Spleen (tissue), 11 donors: ENCODE data around the gene CASP6. TPM values are rescaled to one million over a fixed set of nuclear protein-coding genes. Genes with fewer than 3 reads are reported as not detected.
A peak's percentile ranks its signal among the peaks of the same experiment; 100 is the strongest.

Experiments
- DNase-seq: peaks from one replicate; pipeline ENCODE4 v3.0.0-alpha.2; 2020
- H3K27ac ChIP-seq, 8 donors: fragments of 200-600 bp; sonication (generic) in 7 of 8; 1 replicate in 4 of 8; 2 replicates in 4 of 8; pipeline versions ENCODE4 v1.5.0 to v1.8.0; 2016 to 2021; ENCODE audit warnings: inconsistent platforms in 4 of 8, mild to moderate bottlenecking in 4 of 8, moderate library complexity in 1 of 8
- H3K27me3 ChIP-seq, 7 donors: fragments of 200-600 bp; sonication (generic) in 6 of 7; replicated peaks in 1 of 7; 1 replicate in 4 of 7; 2 replicates in 3 of 7; pipeline versions ENCODE4 v1.5.0 to v1.8.0; 2016 to 2021; ENCODE audit warnings: inconsistent platforms in 3 of 7, mild to moderate bottlenecking in 1 of 7
- H3K36me3 ChIP-seq, 6 donors: fragments of 200-600 bp; sonication (generic) in 5 of 6; 1 replicate in 4 of 6; 2 replicates in 2 of 6; pipeline versions ENCODE4 v1.5.0 to v1.8.0; 2016 to 2021; ENCODE audit warnings: inconsistent platforms in 2 of 6
- H3K4me1 ChIP-seq, 6 donors: fragments of 200-600 bp; sonication (generic) in 5 of 6; 1 replicate in 3 of 6; 2 replicates in 3 of 6; pipeline versions ENCODE4 v1.5.0 to v1.8.0; 2016 to 2021; ENCODE audit warnings: inconsistent platforms in 3 of 6
- H3K4me3 ChIP-seq, 8 donors: fragments of 200-600 bp; sonication (generic) in 7 of 8; 1 replicate in 4 of 8; 2 replicates in 4 of 8; pipeline versions ENCODE4 v1.5.0 to v1.8.0; 2016 to 2021; ENCODE audit warnings: inconsistent platforms in 4 of 8, mild to moderate bottlenecking in 4 of 8, moderate library complexity in 2 of 8
- H3K9me3 ChIP-seq, 8 donors: fragments of 200-600 bp; sonication (generic) in 7 of 8; 1 replicate in 4 of 8; 2 replicates in 4 of 8; pipeline versions ENCODE4 v1.5.0 to v1.8.0; 2016 to 2021; ENCODE audit warnings: inconsistent platforms in 4 of 8
- POLR2A ChIP-seq, 3 donors: fragments of 450-650 bp; IDR thresholded peaks; one replicate each; pipeline ENCODE4 v1.5.1; 2017; ENCODE audit warnings: antibody characterized with exemption in 3 of 3, mild to moderate bottlenecking in 1 of 3
- POLR2AphosphoS5 ChIP-seq, 3 donors: sonication (generic); formaldehyde crosslinking; IDR thresholded peaks; one replicate each; pipeline ENCODE4 v1.5.1; 2017; ENCODE audit warnings: antibody characterized with exemption in 3 of 3
- WGBS, 5 donors: extraction: QIAGEN DNeasy Blood & Tissue Kit in 3 of 5; methylation state at CpG; one replicate each; pipeline versions ENCODE4 v1.1.5 to v1.1.7; 2013 to 2018; 5-methylcytosine and 5-hydroxymethylcytosine counted together
- intact Hi-C: fragments of 100-400 bp; cut with DNase I; formaldehyde crosslinking; loops from one replicate; pipeline ENCODE4 v1.15.0; 2023; ENCODE audit warnings: low total_unique reads
- polyA plus RNA-seq, 3 donors: library from polyadenylated mRNA; stranded (reverse); fragments of 200-250 nt; gene quantifications; one replicate each; pipeline ENCODE4 v1.2.1, GENCODE V29; 2013
- total RNA-seq, 7 donors: library from RNA; depleted of rRNA in 3 of 7; stranded (reverse); fragments of >200 nt in 3 of 7; fragmentation: NEBNext Ultra II Directional in 4 of 7; extraction: Animal tissue kit (Norgen Biotek cat#: 25700) in 4 of 7; gene quantifications; one replicate each; pipeline versions ENCODE4 v1.1.0 to v1.2.1, GENCODE V29; 2016 to 2021
- TF ChIP-seq, protein P1 (sequence below), 11 experiments: fragments of 200-600 bp in 7 of 11; fragments of 450-650 bp in 4 of 11; sonication (generic) in 4 of 11; IDR thresholded peaks in 8 of 11; conservative IDR thresholded peaks in 3 of 11; 1 replicate in 7 of 11; 2 replicates in 4 of 11; pipeline versions ENCODE4 v1.4.0 to v1.8.0; 2016 to 2021; ENCODE audit warnings: antibody characterized with exemption in 11 of 11, inconsistent platforms in 4 of 11, mild to moderate bottlenecking in 1 of 11
- donor health status: healthy with polysubstance abuse.
- donor health status: DM: no; HTN: no; CAD: no; lungs with moderate emphysema.
- donor health status: DM: no; HTN: no; CAD: no.
- donor health status: Bipolar disorder and iron deficiency.
- donor health status: healthy.
- donor health status: DM: no; HTN: no; CAD: no.
- donor health status: DM: yes; HTN: yes; CAD: no.

Gene CASP6
- total and polyA plus RNA-seq, 10 donors: 7.7 to 34.5 (median 14.6) TPM

DNA sequence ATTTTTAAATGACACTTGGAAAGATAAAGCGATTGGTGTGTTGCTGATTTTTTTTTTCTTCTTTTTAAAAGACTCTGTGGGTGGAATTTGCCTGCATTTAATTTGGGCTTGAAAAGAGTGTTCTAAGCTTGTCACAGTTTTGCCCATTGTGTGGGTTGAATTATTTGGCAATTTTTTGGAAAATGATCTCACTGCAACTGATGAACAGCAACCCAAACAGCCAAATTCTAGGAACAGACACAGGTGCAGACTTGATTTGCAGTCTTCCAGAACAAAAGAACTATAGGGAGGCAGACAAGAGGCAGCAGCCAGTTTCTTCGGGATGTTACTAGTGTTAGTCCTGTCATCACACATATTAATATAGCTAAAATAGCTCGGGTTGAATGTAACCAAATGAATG is 40.5 kb downstream of the CASP6 start:
- no peaks in the 10 kb centered on the region for H3K9me3 ChIP-seq
- peaks cover 0 to 48% (median 10%) of the 10 kb centered on the region in 6 donors for H3K36me3 ChIP-seq
- H3K4me3 ChIP-seq: no peak overlapping the region
- intact Hi-C loops: no loop called here
- TF ChIP-seq, protein P1, sequence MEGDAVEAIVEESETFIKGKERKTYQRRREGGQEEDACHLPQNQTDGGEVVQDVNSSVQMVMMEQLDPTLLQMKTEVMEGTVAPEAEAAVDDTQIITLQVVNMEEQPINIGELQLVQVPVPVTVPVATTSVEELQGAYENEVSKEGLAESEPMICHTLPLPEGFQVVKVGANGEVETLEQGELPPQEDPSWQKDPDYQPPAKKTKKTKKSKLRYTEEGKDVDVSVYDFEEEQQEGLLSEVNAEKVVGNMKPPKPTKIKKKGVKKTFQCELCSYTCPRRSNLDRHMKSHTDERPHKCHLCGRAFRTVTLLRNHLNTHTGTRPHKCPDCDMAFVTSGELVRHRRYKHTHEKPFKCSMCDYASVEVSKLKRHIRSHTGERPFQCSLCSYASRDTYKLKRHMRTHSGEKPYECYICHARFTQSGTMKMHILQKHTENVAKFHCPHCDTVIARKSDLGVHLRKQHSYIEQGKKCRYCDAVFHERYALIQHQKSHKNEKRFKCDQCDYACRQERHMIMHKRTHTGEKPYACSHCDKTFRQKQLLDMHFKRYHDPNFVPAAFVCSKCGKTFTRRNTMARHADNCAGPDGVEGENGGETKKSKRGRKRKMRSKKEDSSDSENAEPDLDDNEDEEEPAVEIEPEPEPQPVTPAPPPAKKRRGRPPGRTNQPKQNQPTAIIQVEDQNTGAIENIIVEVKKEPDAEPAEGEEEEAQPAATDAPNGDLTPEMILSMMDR (IDR thresholded peaks at IDR 0.05 in 8 of 11, conservative IDR thresholded peaks at IDR 0.05 in 3 of 11): no peak
- no peak for TF ChIP-seq POLR2A (IDR thresholded peaks at IDR 0.05)
- TF ChIP-seq POLR2AphosphoS5 (IDR thresholded peaks at IDR 0.05): no peak
- no peaks in the 10 kb centered on the region for H3K4me1 ChIP-seq
- no peaks in the 10 kb centered on the region for H3K27me3 ChIP-seq
- 82 to 96% (median 89%) methylated on average over 3 of the region's 3 CpGs for WGBS, 5 donors
- DNase-seq: no peak
- H3K27ac ChIP-seq: no peak overlapping the region

DNA sequence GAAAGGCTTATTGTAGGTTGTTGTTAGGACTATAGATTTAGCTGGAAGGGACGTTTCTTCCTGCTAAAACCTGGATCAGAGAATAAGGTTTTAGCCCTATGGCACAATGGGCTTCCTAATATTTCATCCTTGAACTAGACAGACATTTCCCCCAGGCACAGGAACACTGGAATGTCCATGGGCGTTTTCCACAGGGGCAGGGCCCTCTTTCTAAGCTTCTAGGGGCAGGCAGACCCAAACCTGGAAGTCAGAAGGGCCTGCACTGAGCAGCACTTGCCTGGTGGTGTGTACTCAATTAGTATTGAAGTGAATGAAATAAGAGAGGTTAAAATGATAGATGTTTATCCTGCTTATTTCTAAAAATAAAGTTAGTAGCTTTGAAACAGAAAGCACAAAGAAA is 41.1 kb downstream of the CASP6 start:
- TF ChIP-seq, protein P1 (IDR thresholded peaks at IDR 0.05 in 8 of 11, conservative IDR thresholded peaks at IDR 0.05 in 3 of 11): no peak
- TF ChIP-seq POLR2AphosphoS5 (IDR thresholded peaks at IDR 0.05) (no peak), POLR2A (IDR thresholded peaks at IDR 0.05) (no peak)
- peak overlapping the region in 2 of 8 donors; percentile 24 to 39 for H3K27ac ChIP-seq
- no peak for DNase-seq
- WGBS, 5 donors: 57 to 81% (median 73%) methylated on average over 2 of the region's 2 CpGs
- no peaks in the 10 kb centered on the region for H3K4me1 ChIP-seq
- no peaks in the 10 kb centered on the region for H3K9me3 ChIP-seq
- H3K27me3 ChIP-seq: no peaks in the 10 kb centered on the region
- H3K36me3 ChIP-seq: peaks cover 0 to 48% (median 10%) of the 10 kb centered on the region in 6 donors
- H3K4me3 ChIP-seq: no peak overlapping the region
- intact Hi-C loops: no loop called here

DNA sequence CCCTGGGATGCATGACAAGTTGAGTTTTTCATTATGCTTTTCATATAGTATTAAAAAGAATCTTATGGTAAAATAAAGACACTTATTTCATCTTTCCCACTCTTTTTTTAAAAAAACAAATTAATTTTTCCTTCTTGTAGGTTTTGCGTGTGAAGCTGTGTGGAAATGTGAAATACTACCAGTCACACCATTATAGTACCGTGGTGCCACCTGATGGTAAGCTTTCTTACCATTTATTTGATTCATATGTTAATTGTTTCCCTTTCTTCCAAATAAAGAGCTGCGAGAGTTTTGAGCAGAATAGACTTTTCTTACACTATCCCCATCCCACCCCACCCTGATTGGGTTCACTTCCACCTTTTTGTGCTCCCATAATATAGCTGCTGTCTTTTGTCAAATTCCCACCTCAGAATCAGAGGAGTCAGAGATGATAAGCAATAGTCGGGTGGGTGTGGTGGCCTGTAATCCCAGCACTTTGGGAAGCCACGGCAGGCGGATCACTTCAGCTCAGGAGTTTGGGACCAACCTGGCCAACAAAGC is 44.3 kb downstream of the CASP6 start:
- intact Hi-C loops: no loop called here
- no peak overlapping the region for H3K27ac ChIP-seq
- no peak overlapping the region for H3K4me3 ChIP-seq
- no peaks in the 10 kb centered on the region for H3K27me3 ChIP-seq
- WGBS, 5 donors: 82 to 92% (median 89%) methylated on average over 6 of the region's 6 CpGs
- H3K9me3 ChIP-seq: no peaks in the 10 kb centered on the region
- H3K36me3 ChIP-seq: peaks cover 0 to 37% (median 8%) of the 10 kb centered on the region in 6 donors
- no peak for TF ChIP-seq POLR2AphosphoS5 (IDR thresholded peaks at IDR 0.05)
- no peak for TF ChIP-seq POLR2A (IDR thresholded peaks at IDR 0.05)
- TF ChIP-seq, protein P1 (IDR thresholded peaks at IDR 0.05 in 8 of 11, conservative IDR thresholded peaks at IDR 0.05 in 3 of 11): no peak
- H3K4me1 ChIP-seq: no peaks in the 10 kb centered on the region
- no peak for DNase-seq

DNA sequence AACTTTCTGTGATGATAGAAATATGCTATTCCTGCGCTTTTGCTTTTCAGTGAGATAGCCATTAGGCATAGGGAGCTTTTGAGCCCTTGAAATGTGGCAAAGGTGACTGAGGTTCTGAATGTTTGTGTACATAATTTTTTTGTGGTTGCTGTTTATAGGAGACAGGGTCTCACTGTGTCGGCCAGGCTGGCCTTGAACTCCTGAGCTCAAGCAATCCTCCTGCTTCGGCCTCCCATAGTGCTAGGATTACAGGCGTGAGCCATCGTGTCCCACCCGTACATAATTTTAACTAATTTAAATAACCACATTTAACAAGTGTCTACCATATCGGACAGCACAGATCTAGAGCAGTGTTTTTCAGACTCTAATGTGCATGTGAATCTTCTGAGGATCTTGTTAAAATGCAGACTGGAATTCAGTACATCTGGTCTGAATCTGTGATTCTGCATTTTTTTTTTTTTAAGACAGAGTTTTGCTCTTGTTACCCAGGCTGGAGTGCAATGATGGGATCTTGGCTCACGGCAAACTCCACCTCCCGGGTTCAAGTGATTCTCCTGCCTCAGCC is 45.3 kb downstream of the CASP6 start:
- DNase-seq: no peak
- intact Hi-C loops: no loop called here
- no peak for TF ChIP-seq POLR2A (IDR thresholded peaks at IDR 0.05)
- TF ChIP-seq, protein P1 (IDR thresholded peaks at IDR 0.05 in 8 of 11, conservative IDR thresholded peaks at IDR 0.05 in 3 of 11): no peak
- TF ChIP-seq POLR2AphosphoS5 (IDR thresholded peaks at IDR 0.05): no peak
- peaks cover 0 to 35% (median 3%) of the 10 kb centered on the region in 6 donors for H3K36me3 ChIP-seq
- peaks cover 0 to 8% (median 7%) of the 10 kb centered on the region in 8 donors for H3K9me3 ChIP-seq
- H3K27me3 ChIP-seq: no peaks in the 10 kb centered on the region
- no peaks in the 10 kb centered on the region for H3K4me1 ChIP-seq
- H3K27ac ChIP-seq: no peak overlapping the region
- 92 to 97% (median 94%) methylated on average over 9 of the region's 9 CpGs for WGBS, 5 donors
- H3K4me3 ChIP-seq: no peak overlapping the region
